Measurements from ENCODE around the gene HKDC1.

GRCh38 chr10:69229616-69229916 lies 9.4 kb downstream of the HKDC1 start:
- TF ChIP-seq, protein P1, sequence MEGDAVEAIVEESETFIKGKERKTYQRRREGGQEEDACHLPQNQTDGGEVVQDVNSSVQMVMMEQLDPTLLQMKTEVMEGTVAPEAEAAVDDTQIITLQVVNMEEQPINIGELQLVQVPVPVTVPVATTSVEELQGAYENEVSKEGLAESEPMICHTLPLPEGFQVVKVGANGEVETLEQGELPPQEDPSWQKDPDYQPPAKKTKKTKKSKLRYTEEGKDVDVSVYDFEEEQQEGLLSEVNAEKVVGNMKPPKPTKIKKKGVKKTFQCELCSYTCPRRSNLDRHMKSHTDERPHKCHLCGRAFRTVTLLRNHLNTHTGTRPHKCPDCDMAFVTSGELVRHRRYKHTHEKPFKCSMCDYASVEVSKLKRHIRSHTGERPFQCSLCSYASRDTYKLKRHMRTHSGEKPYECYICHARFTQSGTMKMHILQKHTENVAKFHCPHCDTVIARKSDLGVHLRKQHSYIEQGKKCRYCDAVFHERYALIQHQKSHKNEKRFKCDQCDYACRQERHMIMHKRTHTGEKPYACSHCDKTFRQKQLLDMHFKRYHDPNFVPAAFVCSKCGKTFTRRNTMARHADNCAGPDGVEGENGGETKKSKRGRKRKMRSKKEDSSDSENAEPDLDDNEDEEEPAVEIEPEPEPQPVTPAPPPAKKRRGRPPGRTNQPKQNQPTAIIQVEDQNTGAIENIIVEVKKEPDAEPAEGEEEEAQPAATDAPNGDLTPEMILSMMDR (IDR thresholded peaks at IDR 0.05), result no peak
- TF ChIP-seq POLR2A (IDR thresholded peaks at IDR 0.05) (no peak), POLR2AphosphoS5 (IDR thresholded peaks at IDR 0.05) (no peak), EP300 (IDR thresholded peaks at IDR 0.05) (no peak)

All from suprapubic skin (tissue), 4 donors.